Islet precursor cell (in vitro differentiated cells): ENCODE results near the gene CLDN1.

Experiments
- DNase-seq: peaks from one replicate; pipeline ENCODE4 v3.0.0-alpha.2; 2018

Gene CLDN1, protein sequence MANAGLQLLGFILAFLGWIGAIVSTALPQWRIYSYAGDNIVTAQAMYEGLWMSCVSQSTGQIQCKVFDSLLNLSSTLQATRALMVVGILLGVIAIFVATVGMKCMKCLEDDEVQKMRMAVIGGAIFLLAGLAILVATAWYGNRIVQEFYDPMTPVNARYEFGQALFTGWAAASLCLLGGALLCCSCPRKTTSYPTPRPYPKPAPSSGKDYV

DNA sequence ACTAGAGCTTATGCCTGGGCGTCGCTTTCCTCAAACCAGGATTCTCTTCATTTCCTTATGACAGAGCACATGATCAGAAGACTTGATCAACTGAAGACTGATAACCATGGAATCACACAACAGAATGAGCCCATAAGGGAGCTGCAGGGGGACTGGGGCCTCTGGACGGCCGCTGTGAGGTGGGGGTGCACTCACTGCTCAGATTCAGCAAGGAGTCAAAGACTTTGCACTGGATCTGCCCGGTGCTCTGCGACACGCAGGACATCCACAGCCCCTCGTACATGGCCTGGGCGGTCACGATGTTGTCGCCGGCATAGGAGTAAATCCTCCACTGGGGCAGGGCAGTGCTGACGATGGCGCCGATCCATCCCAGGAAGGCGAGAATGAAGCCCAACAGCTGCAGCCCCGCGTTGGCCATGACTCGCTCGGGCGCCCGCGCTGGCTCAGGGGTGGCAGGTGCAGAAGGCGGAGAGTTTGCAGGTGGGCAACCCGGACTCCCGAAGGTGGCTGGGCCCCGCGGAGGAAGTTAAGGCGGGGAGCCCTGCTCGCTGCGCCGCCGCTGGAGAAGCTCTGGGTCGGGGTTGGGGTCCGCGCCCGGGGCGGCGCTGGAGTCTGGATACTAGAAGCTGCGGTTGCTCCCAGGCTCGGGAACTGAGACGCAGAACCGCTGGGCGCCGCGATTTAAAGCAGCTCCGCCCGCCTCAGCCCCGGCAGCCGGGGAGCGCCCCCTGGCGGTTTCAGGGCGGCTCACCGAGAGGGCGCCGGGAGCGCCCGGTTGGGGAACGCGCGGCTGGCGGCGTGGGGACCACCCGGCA, at the start of gene CLDN1:
Gene CLDN1, minus strand, starts transcription at position 658 of the 815 bp plus-strand sequence. Its CDS starts 240 bp downstream, at position 418.
- peak; percentile 91 for DNase-seq

DNA sequence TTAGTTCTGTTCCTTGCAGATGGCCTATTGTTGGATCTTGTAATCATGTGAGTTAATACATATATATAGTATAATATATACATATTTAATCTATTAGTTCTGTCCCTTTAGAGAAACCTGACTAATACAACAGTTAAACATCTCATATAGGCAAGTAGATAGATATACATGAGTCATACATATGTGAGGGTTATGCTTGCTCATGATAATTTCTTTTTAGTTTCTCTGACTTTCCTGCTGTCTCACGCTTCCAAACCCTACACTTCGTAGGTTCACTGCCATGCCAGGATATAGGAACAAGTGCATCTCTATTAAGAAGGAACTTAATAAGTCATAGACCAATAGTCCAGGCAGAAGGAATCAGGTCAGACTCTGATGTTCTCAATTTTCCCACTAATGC, 48.9 kb upstream of the CLDN1 start:
- DNase-seq: no peak

DNA sequence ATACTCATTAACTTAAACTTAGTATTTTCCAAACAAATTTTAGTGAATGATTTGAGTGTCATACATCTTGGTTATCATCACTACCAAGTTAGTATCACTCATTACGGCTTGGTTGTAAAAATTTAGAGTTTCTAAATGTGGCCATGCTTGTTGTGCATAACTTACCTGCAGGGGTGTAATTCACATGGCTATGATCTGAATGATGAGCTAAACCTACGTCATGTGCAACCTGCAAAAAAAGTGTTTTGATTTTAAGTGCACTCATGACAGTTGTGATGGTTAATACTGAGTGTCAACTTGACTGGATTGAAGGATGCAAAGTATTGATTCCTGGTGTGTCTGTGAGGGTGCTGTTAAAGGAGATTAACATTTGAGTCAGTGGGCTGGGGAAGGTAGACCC, 48.1 kb upstream of the CLDN1 start:
- DNase-seq: no peak

DNA sequence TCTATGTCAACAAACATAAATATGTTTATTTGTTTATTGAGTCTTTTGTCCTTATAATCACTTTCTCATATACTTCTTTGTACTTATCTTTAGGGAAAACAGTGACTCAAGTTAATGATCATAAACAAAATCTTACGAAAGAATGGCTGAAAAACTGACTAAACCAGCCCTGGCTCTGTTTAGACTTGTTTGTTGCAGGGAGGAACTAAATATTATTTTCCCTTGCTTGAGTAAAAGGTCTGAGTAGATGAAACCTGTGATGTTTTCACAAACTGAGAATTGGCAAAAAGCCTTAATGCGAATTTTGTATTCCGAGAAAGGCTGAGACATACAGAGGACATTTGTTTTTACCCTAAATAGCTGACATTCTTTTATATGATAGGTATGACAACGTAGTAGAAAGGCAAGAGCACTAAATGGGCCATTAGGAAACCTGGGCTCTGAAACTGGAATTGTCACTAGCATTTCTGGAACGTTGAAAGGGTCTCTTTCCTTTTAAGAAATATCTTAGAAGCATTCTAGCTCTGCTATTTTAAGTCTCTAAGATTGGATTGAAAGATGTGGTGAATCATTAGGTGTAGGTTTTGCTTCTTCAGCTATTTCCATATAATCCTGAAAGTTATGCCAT, 47.5 kb upstream of the CLDN1 start:
- DNase-seq: no peak

DNA sequence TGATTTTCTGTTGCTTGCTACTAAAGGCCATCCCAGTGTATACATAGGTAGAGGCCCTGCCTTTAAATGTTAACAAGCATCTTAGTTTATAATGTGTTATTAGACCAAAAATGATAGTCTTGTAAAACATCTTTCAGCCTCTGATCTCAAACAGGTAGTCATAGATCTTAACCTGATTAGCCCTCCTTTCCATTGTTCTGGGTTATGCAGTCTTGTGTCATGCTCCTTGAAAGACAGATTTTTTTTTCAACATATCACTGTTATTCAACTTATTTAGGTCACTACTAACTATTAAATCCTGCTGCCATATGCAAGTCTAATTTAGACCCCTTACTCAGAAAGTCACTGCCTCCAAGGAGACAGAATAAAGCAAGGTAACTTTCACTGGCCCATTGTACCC, 46.6 kb upstream of the CLDN1 start:
- no peak for DNase-seq

DNA sequence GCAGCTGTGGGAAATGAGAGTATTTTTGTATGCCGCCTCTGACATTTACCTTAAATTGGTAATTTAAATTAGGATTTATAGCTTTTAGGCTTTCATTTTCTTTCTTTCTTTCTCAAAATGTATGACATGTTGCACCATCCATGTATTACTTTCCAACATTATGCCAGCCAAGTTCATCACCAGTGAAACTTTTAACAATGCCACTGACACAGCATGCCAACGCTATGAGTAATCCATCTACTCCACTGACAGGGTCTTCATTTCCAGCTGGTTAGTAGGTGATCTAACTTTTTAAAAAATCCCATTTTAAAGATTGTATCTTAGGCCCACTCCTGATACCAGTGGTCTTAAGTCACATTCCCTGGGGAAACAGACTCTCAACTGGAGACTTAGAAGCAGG, 43.9 kb upstream of the CLDN1 start:
- no peak for DNase-seq

DNA sequence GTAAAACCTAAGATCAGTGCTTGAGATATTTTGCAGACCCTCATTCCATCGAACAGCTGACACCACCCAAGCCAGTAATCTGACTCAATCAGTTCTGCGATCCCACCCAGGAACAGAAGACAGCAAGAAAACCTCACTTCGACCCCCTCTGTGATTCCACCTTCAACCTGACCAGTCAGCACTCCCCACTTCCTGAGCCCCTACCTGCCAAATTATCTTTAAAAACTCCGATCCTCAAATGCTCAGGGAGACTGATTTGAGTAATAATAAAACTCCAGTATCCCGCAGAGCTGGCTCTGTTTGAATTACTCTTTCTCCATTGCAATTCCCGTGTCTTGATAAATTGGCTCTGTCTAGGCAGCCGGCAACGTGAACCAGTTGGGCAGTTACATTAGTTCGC, 40.0 kb upstream of the CLDN1 start:
- DNase-seq: no peak

DNA sequence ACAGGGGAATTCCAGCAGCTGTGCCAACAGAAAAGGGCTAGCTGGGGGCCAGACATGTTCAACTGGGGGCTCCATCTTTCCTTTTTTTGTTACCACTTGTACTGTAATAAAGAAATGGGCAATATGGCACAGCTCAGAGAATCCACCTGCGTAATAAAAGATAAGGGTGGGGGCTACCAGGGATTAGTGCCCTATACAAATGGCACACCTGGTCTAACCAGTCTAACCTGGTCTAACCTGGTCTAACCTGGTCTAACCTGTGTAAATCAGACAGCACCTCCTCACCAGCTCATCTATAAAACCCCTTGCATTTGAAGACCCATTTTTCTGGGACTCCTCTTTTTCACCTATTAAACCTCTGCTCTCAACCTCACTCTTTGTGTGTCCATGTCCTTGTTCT, 39.5 kb upstream of the CLDN1 start:
- no peak for DNase-seq

DNA sequence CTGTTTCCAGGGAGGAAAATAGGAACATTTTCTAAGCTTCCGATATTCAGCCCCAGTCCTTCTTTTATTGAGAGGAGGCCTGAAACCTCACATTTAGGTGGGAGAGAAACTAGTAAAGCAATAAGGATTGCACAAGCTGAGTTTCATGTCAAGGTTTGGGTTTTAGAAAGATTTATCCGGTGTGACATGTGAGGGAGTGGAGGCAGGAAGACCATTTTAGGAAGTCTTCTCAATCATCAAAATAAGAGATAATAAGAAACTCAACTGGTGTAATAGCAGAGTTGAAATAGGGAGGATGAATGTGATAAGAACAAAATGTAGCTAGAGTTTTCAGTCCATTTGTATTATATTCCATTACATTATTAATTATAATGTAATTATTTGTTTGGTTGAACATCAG, 38.0 kb upstream of the CLDN1 start:
- DNase-seq: no peak

DNA sequence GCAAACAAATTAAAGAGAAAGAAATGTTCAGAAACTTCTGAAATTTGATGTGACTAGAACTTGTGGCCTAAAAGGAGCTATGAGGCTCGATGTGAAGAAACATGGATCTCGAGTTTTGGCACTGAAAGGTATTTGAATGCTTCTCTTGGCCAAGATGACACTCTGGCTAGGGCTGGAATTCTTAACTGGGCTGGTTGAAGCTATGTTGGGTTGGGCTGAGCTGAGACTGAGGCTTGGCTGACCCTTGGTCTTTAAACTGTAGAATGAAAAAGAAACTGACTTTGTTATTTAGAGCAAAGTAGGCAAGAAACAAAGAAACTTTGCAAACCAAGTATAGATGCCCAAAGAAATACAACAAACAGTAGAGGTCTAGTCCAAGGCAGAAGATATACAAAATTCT, 37.6 kb upstream of the CLDN1 start:
- DNase-seq: no peak

DNA sequence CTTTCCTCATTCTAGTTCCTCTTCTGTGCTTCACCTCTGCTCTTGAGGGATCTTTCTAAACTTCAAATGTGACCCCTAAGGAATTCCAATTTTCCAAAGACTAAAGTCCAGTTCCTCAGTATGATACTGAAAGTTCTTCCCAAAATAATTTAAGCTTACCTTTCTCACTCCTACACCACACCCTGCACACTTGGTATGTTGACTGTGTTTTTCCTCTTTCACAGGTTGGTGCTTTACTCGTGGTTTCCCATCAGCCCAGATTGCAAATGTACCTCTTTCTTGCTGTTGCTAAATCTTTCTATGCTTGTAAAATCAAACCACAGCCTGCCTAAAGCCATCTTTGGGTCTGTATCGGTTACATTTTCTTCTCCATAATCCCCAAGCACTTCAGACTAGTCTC, 35.2 kb upstream of the CLDN1 start:
- DNase-seq: no peak

DNA sequence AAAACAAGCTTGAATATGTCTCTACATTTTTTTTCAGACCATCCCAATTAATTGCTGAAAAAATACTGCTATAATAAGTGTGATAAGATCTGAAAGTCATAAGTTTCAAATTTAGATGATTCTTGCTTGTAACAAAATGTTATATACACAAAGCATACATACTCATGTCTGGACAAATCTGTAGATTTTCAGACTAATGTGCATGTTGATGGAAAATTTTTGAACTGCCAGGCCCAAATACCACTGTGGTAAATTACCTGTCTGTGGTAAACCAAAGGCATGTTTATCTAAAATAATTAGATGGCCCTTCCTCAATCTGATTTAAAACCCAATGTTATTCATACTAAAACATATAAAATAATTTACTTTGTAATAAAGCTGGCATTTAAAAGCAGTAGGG, 34.0 kb upstream of the CLDN1 start:
- DNase-seq: no peak

DNA sequence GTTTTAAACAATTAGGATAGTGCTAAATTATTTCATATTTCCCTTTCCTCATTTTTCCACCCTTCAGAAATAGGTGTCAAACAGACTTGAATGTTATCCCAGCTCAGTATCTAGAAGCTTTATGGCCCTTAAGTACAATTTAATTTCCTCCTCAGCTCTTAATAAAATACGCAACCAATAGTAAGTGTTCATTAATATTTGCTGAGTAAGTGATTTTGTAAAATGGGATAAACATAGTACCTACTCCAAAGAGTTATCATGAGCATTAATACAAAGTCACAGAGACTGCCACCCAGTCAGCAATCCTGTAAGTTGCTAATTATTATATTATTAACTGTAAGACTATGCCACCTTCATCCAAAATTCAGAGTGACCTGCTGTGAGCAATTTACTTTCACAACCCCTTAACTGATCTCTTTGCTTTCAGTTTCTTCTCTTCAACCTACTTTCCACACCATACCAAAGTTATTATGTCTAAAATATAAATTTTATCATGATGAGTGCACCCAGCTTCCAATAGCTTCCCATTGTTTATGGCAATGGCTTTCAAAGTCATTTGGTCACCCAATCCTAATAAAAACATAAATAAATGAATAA, 30.7 kb upstream of the CLDN1 start:
- no peak for DNase-seq

DNA sequence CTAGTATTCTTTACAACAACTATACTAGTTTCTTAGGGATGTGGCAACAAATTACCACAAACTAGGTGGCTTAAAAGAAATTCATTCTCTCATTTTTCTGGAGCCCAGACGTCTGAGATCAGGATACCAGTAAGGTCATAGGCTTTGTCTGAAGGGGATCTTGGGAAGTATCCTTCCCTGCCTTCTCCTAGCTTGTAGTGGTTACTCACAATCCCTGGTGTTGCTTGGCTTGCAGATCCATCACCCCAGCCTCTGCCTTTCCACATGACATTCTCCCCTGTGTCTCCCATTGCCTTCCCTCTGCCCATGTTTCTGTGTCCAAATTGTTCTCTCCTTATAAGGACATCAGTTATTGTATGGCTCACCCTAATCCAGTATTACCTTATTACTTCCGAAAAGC, 24.3 kb upstream of the CLDN1 start:
- no peak for DNase-seq

DNA sequence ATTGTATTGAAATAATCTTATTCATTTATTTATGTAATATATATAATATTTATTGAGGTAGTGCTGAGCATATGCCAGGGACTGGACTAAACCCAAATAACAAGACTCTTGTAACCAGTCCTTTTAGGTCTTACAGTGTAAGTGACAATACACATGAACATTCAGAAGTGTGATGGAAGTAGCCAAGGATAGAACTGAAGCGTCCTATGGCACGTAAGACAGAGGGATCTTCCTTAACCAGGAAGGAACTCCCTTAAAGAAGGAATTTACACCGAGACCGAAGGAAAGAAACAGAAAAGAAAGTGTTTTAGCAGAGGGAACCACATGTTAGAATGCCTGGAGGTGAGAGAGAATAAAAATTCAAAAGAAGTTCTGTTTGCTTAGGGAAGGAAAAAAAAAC, 23.6 kb upstream of the CLDN1 start:
- DNase-seq: no peak

DNA sequence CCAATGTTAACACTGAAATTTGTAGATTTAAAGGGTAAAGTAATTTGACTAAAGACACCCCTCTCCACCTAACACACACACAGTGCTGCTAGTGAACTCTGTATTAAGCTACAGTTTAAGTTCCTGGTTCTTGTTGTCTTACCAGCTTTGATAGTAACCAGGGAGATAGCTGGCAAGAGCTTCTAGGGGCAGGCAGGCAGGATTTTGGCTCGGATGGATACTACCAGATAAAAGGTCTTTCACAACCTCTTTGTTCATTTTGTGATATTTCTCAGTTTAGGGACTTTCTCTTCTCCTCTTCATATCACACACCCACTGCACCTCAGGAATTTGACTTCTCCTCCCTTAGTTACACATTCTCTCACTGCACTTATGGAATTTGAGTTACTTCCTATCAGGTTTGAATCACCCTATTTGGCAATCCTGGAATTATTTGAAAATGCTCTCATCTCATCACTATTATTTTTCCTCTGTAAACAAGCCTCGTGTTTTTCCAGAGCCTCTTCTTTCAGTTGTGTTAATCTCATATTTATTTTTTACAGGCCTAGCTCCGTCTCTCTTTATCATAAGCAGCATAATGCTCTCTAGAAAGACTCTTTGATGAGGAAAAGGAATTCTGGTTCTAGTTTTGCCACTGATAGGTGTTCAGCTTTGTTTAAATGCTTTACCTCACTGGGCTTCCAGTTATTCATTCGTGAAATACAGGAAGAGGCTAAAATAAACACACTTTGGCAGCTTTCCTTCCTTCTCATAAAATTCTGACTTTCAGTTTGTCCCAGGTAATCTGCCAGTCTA, 23.0 kb upstream of the CLDN1 start:
- DNase-seq: no peak

DNA sequence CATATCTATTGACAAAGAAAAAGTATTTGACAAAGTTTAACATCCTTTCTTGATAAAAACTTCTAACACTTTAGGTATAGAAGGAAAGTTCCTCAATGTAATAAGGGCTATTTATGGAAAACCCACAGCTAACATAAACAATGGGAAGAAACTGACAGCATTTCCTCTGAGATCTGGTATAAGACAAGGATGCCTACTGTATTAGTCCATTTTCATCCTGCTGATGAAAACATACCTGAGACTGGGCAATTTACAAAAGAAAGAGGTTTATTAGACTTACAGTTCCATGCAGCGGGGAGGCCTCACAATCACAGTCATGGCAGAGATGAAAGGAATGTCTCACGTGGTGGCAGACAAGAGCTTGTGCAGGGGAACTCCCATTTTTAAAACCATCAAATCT, 17.8 kb upstream of the CLDN1 start:
- DNase-seq: no peak

DNA sequence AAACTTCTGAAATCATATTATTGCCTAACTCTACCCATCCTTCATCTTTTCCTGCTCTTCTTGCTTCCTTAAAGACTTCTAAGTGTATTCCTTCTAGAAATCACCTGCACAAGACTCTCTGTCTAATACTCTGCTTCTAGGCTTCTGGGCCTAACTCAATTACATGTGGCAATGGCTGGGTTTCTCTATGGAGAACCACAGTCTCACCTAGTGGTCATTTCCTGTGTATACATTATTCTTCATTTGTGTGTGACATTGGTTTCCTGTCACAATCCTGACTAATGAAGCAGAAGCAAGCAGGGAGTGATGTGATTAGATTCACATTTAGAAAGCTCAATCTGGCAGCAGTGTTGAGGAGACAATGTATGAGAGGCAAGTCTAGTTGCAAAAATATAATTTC, 16.9 kb upstream of the CLDN1 start:
- no peak for DNase-seq

DNA sequence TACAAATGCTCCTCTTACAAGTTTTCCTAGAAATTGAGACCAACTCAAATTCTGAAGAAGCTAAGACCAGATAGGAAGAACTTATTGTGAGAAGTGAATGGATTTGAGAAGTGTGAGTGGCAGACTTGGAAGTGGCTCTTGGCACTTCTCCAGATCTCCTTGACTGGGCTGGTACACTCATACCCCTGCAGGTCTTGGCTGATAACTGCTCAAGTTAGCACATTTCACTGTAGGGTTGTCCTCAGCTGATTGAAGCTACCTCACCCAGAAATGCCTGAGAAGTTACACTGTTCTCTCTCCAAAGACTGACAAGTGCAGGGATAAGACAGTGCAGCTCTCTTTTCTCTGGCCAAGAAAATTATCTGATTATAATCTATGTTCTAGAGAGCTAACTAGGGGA, 16.5 kb upstream of the CLDN1 start:
- no peak for DNase-seq

DNA sequence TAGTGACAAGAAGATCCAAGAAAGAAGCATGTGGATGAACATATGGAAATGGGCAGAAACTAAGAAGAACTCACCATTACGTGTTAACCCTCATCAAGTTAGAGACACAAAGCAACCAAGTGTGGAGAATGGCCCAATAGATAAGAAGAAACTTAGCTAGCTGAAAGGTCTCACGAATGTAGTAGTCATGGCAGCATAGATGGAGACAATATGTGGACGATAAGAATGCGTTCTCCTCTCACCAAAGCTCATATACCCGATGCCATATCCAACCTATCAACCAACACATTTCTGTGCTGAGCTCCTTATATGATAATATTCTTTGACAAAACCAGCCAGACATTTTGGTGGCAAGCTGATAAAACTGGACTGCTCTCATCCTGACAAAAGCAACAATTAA, 15.1 kb upstream of the CLDN1 start:
- DNase-seq: no peak

DNA sequence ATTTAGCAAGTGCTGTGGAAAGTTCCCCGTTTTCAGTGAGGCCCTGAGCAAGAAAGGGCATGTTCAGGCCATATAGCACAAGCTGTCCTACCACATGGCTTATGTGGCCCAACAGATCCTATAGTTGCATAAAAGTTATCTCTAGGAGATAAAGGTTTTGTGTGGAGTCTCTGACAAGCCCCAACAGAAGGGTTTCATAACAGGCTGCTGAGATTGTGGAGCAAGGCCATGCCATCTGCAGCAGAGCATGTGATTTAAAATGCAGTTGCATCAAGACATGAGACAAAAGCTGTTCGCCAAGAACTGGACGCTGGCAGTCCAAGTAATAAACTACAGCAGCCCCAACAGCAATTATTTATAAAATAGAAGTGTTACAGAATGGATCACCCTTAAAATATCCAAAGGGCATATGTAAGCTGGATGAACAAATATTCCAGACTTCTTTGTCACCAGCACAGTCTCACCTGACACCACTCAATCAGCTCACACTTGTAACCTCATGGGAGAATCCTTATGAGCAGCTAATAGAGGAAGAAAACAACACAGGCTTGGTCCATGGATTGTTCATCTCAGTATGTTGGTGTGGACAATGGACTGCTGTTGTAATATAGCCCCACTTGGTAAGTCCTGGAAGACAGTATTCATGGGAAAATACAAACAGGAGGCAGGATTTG, 14.4 kb upstream of the CLDN1 start:
- DNase-seq: no peak

DNA sequence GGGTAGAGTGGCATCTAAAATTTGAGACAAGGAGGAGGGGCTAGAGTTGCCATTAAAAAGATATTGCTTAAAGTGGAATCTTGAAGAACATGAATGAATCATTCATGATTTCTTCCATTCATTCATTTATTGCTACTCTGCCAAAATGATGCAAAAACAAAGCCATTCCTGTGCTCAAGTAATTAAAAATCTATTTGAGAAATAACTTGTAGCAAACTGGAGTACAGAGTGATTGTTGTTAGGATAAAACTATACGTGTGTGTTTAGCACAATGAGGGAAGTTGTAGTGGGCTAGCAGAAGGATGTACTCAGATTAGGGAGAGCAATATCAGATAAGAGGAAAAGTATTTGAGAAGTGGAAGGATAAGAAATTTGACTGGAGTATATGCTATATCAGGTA, 11.7 kb upstream of the CLDN1 start:
- no peak for DNase-seq
